ENCODE data around the gene SLC7A14. TPM values are rescaled to one million over a fixed set of nuclear protein-coding genes. Genes with fewer than 3 reads are reported as not detected.

The SLC7A14 gene
- total RNA-seq, 1 experiment from 2014 or later: not detected

DNA sequence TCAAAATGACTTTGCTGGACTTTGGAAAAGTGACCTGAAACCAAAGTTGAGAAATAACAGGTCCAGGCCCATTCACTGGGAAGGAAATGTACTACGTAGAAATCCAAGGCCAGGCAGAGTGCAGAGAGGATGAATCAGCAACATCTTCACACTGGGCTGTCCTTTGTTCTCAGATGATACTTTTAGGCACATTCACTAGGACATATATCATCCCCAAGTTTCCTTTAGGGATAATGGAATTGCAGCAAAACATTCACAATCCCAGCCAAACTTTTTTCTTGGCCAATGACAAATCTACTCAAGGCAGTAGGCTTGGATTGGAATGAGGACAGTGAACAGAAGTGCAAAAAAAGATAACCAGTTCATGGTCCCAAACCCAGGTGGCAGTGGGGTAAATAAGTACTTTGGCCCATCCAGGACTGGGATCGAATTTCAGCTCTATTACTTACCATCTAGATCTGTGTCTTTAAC is 92.1 kb downstream of the SLC7A14 start (continued):
- TF ChIP-seq, protein P1, sequence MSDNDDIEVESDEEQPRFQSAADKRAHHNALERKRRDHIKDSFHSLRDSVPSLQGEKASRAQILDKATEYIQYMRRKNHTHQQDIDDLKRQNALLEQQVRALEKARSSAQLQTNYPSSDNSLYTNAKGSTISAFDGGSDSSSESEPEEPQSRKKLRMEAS (IDR thresholded peaks at IDR 0.05): no peak

DNA sequence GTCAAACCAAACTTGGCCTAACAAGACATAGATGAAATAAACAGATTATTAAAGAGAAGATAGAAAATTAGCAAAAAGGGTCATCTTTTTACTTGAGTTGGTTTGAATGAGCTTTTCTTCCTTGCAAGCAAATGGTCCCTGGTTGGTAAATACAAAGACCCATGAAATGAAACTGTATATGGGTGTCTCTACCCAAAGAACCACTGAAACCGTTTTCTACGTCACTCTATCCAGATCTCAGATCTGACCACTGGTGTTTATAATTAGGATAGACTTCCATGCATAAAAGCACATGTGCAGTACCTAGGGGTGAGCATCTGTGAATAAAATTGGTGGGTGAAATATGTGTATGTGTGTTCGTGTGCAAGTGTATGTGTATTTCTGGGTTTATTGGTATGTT is 94.0 kb downstream of the SLC7A14 start:
- DNase-seq (ENCODE audit: low read depth, low spot score): no peak
- no peak for ATAC-seq
- intact Hi-C loops (cut with micrococcal nuclease): no loop called here

More for the DNA sequence above, 94.0 kb downstream of the SLC7A14 start:
- H3K4me1 ChIP-seq (ENCODE audit: control insufficient read depth in 1 of 2, insufficient read depth in 2 of 2, low read length in 2 of 2): no peaks in the 10 kb centered on the region
- H4K20me1 ChIP-seq (ENCODE audit: insufficient read depth): no peaks in the 10 kb centered on the region
- H3K36me3 ChIP-seq (ENCODE audit: control insufficient read depth in 1 of 2, insufficient read depth in 2 of 2, low read length in 2 of 2): no peaks in the 10 kb centered on the region
- ChIA-PET CTCF (interaction anchor here (1.1 kb wide), 1 partner anchor 8 kb away, joined by 4 read pairs; no protein-coding TSS in a partner anchor), POLR2A (no interaction called here), RAD21 (ENCODE audit: low non-redundant PET in 1 of 2, low total read pairs in 2 of 2, uncharacterized antibody in 2 of 2, unreplicated experiment in 2 of 2) (no interaction called here)
- no peaks in the 10 kb centered on the region for H3K27me3 ChIP-seq (ENCODE audit: insufficient read depth, low read length)
- no peaks in the 10 kb centered on the region for H3K9me3 ChIP-seq (ENCODE audit: control insufficient read depth in 1 of 2, insufficient read depth in 1 of 2, low read depth in 1 of 2, low read length in 2 of 2)
- H3K9ac ChIP-seq (ENCODE audit: low read length): no peak overlapping the region
- H3K4me3 ChIP-seq (replicated peaks in 1 of 2; ENCODE audit: low read depth in 1 of 2, low read length in 2 of 2): no peak overlapping the region
- no peak overlapping the region for H3K4me2 ChIP-seq (ENCODE audit: low read length)
- H2AFZ ChIP-seq (ENCODE audit: low read depth, low read length, poor library complexity, severe bottlenecking): no peak overlapping the region
- no peaks in the 10 kb centered on the region for H3K79me2 ChIP-seq (ENCODE audit: insufficient read depth, low read length)
- TF ChIP-seq, protein P2, sequence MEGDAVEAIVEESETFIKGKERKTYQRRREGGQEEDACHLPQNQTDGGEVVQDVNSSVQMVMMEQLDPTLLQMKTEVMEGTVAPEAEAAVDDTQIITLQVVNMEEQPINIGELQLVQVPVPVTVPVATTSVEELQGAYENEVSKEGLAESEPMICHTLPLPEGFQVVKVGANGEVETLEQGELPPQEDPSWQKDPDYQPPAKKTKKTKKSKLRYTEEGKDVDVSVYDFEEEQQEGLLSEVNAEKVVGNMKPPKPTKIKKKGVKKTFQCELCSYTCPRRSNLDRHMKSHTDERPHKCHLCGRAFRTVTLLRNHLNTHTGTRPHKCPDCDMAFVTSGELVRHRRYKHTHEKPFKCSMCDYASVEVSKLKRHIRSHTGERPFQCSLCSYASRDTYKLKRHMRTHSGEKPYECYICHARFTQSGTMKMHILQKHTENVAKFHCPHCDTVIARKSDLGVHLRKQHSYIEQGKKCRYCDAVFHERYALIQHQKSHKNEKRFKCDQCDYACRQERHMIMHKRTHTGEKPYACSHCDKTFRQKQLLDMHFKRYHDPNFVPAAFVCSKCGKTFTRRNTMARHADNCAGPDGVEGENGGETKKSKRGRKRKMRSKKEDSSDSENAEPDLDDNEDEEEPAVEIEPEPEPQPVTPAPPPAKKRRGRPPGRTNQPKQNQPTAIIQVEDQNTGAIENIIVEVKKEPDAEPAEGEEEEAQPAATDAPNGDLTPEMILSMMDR (IDR thresholded peaks at IDR 0.05 in 2 of 3, conservative IDR thresholded peaks at IDR 0.05 in 1 of 3; ENCODE audit: borderline replicate concordance in 1 of 3, insufficient read depth in 1 of 3, low read depth in 2 of 3, low read length in 2 of 3): no peak
- TF ChIP-seq EGR1 (IDR thresholded peaks at IDR 0.05; ENCODE audit: low read depth): no peak
- H3K9me2 ChIP-seq (ENCODE audit: insufficient read depth): no peaks in the 10 kb centered on the region
- no TSS peak for BruUV-seq (replicated peaks)
- no peak overlapping the region for H3K27ac ChIP-seq (ENCODE audit: low read depth, low read length)
